DLD1 (cell line): Measurements from ENCODE around the gene CFI.

Experiments
- in situ Hi-C: cut with HindIII; loops from 2 replicates; pipeline ENCODE4 v1.10.0; 2017; ENCODE audit warnings: low sequenced_read_pairs

Gene CFI

GRCh38 chr4:109698656-109699055 is 103.1 kb downstream of the CFI start:
- in situ Hi-C loops, result no loop called here

- in situ Hi-C loops, result no loop called here
Measured at GRCh38 chr4:109691411-109691920, 110.3 kb downstream of the CFI start.
